SK-N-SH treated with all-trans-retinoic acid at 6 μM for 48 hours (cell line): ENCODE measurements around the gene TK1.

ENCODE experiments used
- ATAC-seq: fragments of 200-7000 bp; cut with Tn5 transposase; 3 replicates; pipeline ENCODE4 v1.9.1; 2020; ENCODE audit warnings: mild to moderate bottlenecking, moderate library complexity
- CSDC2 ChIP-seq: fragments of 250-450 bp; sonication (Bioruptor Pico); IDR thresholded peaks from 2 replicates; pipeline ENCODE4 v1.5.0; 2020; ENCODE audit warnings: mild to moderate bottlenecking, moderate library complexity
- CSRNP3 ChIP-seq: fragments of 250-450 bp; sonication (Bioruptor Pico); IDR thresholded peaks from 2 replicates; pipeline ENCODE4 v1.5.1; 2021; ENCODE audit warnings: mild to moderate bottlenecking, moderate library complexity
- ESRRG ChIP-seq: fragments of 250-450 bp; sonication (Bioruptor Pico); IDR thresholded peaks from 2 replicates; pipeline ENCODE4 v1.6.1; 2021; ENCODE audit warnings: mild to moderate bottlenecking
- GLIS3 ChIP-seq: fragments of 250-450 bp; sonication (Bioruptor Pico); IDR thresholded peaks from 2 replicates; pipeline ENCODE4 v1.5.0; 2020; ENCODE audit warnings: mild to moderate bottlenecking, moderate library complexity
- OSR1 ChIP-seq: fragments of 250-450 bp; sonication (Bioruptor Pico); IDR thresholded peaks from 2 replicates; pipeline ENCODE4 v1.8.0; 2022; ENCODE audit warnings: moderate library complexity, mild to moderate bottlenecking, inconsistent platforms
- PPARA ChIP-seq: fragments of 250-450 bp; sonication (Bioruptor Pico); IDR thresholded peaks from 2 replicates; pipeline ENCODE4 v1.5.0; 2020; ENCODE audit warnings: mild to moderate bottlenecking, borderline replicate concordance
- RARB ChIP-seq: fragments of 250-450 bp; sonication (Bioruptor Pico); IDR thresholded peaks from 2 replicates; pipeline ENCODE4 v1.8.0; 2021; ENCODE audit warnings: mild to moderate bottlenecking, moderate library complexity
- SNAI2 ChIP-seq: fragments of 250-450 bp; sonication (Bioruptor Pico); IDR thresholded peaks from 2 replicates; pipeline ENCODE4 v1.5.0; 2020; ENCODE audit warnings: mild to moderate bottlenecking, moderate library complexity
- TCF4 ChIP-seq: fragments of 250-450 bp; sonication (Bioruptor Pico); IDR thresholded peaks from 2 replicates; pipeline ENCODE4 v1.8.0; 2021; ENCODE audit warnings: mild to moderate bottlenecking, moderate library complexity, borderline replicate concordance
- ZC3H10 ChIP-seq: fragments of 250-450 bp; sonication (Bioruptor Pico); IDR thresholded peaks from 2 replicates; pipeline ENCODE4 v1.5.1; 2021; ENCODE audit warnings: mild to moderate bottlenecking, moderate library complexity
- ZFP3 ChIP-seq: fragments of 250-450 bp; sonication (Bioruptor Pico); IDR thresholded peaks from 2 replicates; pipeline ENCODE4 v1.5.0; 2020; ENCODE audit warnings: mild to moderate bottlenecking, moderate library complexity
- ZFP30 ChIP-seq: fragments of 450-650 bp; formaldehyde crosslinking; IDR thresholded peaks from 2 replicates; pipeline ENCODE4 v1.5.0; 2022; ENCODE audit warnings: mild to moderate bottlenecking, moderate library complexity
- ZNF70 ChIP-seq: fragments of 450-650 bp; formaldehyde crosslinking; IDR thresholded peaks from 2 replicates; pipeline ENCODE4 v1.5.0; 2020; ENCODE audit warnings: mild to moderate bottlenecking, moderate library complexity
- ZNF8 ChIP-seq: fragments of 450-650 bp; formaldehyde crosslinking; IDR thresholded peaks from 2 replicates; pipeline ENCODE4 v1.5.0; 2020; ENCODE audit warnings: mild to moderate bottlenecking, moderate library complexity
- TF ChIP-seq, protein P1 (sequence below): fragments of 250-450 bp; sonication (Bioruptor Pico); IDR thresholded peaks from 2 replicates; pipeline ENCODE4 v1.8.0; 2020; ENCODE audit warnings: mild to moderate bottlenecking, moderate library complexity, borderline replicate concordance
- TF ChIP-seq, protein P2 (sequence below): fragments of 250-450 bp; sonication (Bioruptor Pico); IDR thresholded peaks from 2 replicates; pipeline ENCODE4 v1.8.0; 2021; ENCODE audit warnings: low read depth, mild to moderate bottlenecking, moderate library complexity, borderline replicate concordance
- TF ChIP-seq, protein P3 (sequence below): fragments of 250-450 bp; sonication (Bioruptor Pico); IDR thresholded peaks from 2 replicates; pipeline ENCODE4 v1.5.1; 2020; ENCODE audit warnings: low read depth, mild to moderate bottlenecking, moderate library complexity

Gene TK1

DNA sequence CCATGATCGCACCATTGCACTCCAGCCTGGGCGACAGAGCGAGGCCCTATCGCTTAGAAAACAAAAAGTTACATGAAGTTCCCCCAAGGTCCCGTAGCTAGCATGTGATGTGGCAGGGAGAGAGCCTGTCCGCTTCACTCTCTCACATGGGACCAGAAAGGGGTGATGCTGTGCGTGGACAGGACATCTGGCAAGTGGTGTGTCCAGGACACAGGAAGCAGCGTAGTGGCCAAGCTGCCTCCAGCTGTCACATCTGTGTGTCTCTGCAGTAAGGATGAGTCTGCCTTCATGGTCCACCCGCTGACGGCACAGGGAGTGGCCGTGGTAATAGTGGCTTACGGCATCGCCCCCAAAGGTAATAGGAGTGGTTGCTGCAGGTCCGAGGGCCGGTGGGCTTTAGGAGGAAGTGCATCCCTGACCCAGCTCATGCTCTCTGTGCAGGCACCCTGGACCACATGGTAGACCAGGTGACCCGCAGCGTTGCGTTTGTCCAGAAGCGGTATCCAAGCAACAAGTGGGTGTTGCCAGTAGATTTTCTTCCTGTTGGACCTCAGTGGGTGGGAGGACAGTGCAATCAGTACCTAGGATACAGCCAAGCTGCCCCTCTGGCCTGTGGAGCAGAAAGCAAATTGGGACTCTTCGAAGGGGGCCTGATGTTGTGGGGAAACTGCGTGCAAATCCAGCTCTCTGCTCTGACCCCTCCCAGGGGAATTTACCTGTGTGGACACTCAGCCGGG is 17.7 kb upstream of the TK1 start (continued):
- no peak for TF ChIP-seq CSRNP3 (CRISPR knock-in tag)
- TF ChIP-seq ZNF70, result no peak

GRCh38 chr17:78202666-78203065 is 15.8 kb upstream of the TK1 start:
- ATAC-seq, result no peak
- TF ChIP-seq PPARA (CRISPR knock-in tag) (no peak), TCF4 (CRISPR knock-in tag) (no peak), CSRNP3 (CRISPR knock-in tag) (no peak), CSDC2 (no peak), ZC3H10 (CRISPR knock-in tag) (no peak)
- TF ChIP-seq, all 23 proteins: peak for 0

DNA sequence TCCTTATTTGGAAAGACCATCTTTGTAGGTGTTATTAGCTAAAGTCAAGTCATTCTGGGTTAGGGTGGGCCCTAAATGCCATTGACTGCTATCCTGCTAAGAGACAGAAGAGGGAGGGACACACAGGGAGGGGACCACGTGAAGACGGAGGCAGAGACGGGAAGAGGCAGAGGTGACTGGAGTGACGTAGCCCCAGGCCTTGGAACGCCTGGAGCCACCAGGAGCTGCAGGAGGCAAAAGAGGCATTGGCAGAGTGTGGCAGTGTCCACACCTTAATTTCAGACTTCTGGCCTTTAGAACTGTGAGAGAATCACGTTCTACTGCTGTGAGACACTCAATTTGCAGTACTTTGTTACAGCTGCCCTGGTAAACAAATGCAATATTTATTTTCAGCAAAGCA is 13.6 kb upstream of the TK1 start:
- ATAC-seq, result no peak
- TF ChIP-seq TCF4 (CRISPR knock-in tag), result no peak
- TF ChIP-seq SNAI2 (CRISPR knock-in tag), result no peak
- TF ChIP-seq, protein P1, sequence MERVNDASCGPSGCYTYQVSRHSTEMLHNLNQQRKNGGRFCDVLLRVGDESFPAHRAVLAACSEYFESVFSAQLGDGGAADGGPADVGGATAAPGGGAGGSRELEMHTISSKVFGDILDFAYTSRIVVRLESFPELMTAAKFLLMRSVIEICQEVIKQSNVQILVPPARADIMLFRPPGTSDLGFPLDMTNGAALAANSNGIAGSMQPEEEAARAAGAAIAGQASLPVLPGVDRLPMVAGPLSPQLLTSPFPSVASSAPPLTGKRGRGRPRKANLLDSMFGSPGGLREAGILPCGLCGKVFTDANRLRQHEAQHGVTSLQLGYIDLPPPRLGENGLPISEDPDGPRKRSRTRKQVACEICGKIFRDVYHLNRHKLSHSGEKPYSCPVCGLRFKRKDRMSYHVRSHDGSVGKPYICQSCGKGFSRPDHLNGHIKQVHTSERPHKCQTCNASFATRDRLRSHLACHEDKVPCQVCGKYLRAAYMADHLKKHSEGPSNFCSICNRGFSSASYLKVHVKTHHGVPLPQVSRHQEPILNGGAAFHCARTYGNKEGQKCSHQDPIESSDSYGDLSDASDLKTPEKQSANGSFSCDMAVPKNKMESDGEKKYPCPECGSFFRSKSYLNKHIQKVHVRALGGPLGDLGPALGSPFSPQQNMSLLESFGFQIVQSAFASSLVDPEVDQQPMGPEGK (CRISPR knock-in tag), result no peak
- TF ChIP-seq ZFP3 (CRISPR knock-in tag), result no peak
- TF ChIP-seq, protein P2, sequence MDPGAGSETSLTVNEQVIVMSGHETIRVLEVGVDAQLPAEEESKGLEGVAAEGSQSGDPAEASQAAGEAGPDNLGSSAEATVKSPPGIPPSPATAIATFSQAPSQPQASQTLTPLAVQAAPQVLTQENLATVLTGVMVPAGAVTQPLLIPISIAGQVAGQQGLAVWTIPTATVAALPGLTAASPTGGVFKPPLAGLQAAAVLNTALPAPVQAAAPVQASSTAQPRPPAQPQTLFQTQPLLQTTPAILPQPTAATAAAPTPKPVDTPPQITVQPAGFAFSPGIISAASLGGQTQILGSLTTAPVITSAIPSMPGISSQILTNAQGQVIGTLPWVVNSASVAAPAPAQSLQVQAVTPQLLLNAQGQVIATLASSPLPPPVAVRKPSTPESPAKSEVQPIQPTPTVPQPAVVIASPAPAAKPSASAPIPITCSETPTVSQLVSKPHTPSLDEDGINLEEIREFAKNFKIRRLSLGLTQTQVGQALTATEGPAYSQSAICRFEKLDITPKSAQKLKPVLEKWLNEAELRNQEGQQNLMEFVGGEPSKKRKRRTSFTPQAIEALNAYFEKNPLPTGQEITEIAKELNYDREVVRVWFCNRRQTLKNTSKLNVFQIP (CRISPR knock-in tag), result no peak
- TF ChIP-seq, protein P3, sequence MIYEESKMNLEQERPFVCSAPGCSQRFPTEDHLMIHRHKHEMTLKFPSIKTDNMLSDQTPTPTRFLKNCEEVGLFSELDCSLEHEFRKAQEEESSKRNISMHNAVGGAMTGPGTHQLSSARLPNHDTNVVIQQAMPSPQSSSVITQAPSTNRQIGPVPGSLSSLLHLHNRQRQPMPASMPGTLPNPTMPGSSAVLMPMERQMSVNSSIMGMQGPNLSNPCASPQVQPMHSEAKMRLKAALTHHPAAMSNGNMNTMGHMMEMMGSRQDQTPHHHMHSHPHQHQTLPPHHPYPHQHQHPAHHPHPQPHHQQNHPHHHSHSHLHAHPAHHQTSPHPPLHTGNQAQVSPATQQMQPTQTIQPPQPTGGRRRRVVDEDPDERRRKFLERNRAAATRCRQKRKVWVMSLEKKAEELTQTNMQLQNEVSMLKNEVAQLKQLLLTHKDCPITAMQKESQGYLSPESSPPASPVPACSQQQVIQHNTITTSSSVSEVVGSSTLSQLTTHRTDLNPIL (CRISPR knock-in tag), result no peak
- no peak for TF ChIP-seq PPARA (CRISPR knock-in tag)
- TF ChIP-seq CSDC2, result no peak
- no peak for TF ChIP-seq RARB (CRISPR knock-in tag)
- TF ChIP-seq GLIS3 (CRISPR knock-in tag), result no peak
- TF ChIP-seq ZFP30, result no peak
- no peak for TF ChIP-seq CSRNP3 (CRISPR knock-in tag)
- no peak for TF ChIP-seq OSR1
- no peak for TF ChIP-seq ZC3H10 (CRISPR knock-in tag)
- no peak for TF ChIP-seq ESRRG (CRISPR knock-in tag)
- no peak for TF ChIP-seq ZNF8 (CRISPR knock-in tag)
- TF ChIP-seq, all 23 proteins: peak for 0

- TF ChIP-seq ZNF70 (no peak), ESRRG (CRISPR knock-in tag) (no peak), ZFP30 (no peak), ZFP3 (CRISPR knock-in tag) (no peak)
- TF ChIP-seq, protein P2 (CRISPR knock-in tag), result no peak
- no peak; the same call in 2 of the 3 replicates for ATAC-seq
Observed at GRCh38 chr17:78197147-78197832, 10.4 kb upstream of the TK1 start.
